DND-41 (cell line): ENCODE measurements around the gene EHF.

Experiments used
- ATAC-seq: fragments of 200-7000 bp; cut with Tn5 transposase; 3 replicates; pipeline ENCODE4 v1.9.1; 2021; ENCODE audit warnings: low read depth; ENCODE audit not compliant: insufficient read depth
- DNase-seq: peaks from one replicate; pipeline ENCODE4 v3.0.0-alpha.2; 2020
- H2AFZ ChIP-seq: 2 replicates; pipeline ENCODE4 v1.6.0; 2012; ENCODE audit warnings: low read depth, low read length
- H3K27ac ChIP-seq: 2 replicates; pipeline ENCODE4 v1.5.1; 2012; ENCODE audit warnings: low read length, inconsistent platforms
- H3K27me3 ChIP-seq: fragments of 200-600 bp; sonication (generic); 2 replicates; pipeline ENCODE4 v1.6.0; 2012; ENCODE audit warnings: low read length, mild to moderate bottlenecking, inconsistent platforms; ENCODE audit not compliant: insufficient read depth, poor library complexity
- H3K36me3 ChIP-seq: 2 replicates; pipeline ENCODE4 v1.5.1; 2012; ENCODE audit warnings: low read length, inconsistent platforms; ENCODE audit not compliant: insufficient read depth
- H3K4me1 ChIP-seq: 2 replicates; pipeline ENCODE4 v1.5.1; 2012; ENCODE audit warnings: mild to moderate bottlenecking, low read length; ENCODE audit not compliant: insufficient read depth
- H3K4me2 ChIP-seq: 2 replicates; pipeline ENCODE4 v1.6.0; 2012; ENCODE audit warnings: mild to moderate bottlenecking, moderate library complexity, low read length, inconsistent platforms; ENCODE audit not compliant: insufficient read depth
- H3K4me3 ChIP-seq, 2 experiments: fragments of 200-600 bp in 1 of 2; shearing (Covaris generic) in 1 of 2; 2 replicates each; pipeline ENCODE4 v1.5.1; 2012 to 2016; ENCODE audit warnings: inconsistent platforms in 2 of 2, low read length in 2 of 2, mild to moderate bottlenecking in 2 of 2, low read depth in 1 of 2, moderate library complexity in 1 of 2
- H3K79me2 ChIP-seq: 2 replicates; pipeline ENCODE4 v1.6.0; 2012; ENCODE audit warnings: low read length, inconsistent platforms; ENCODE audit not compliant: insufficient read depth
- H3K9ac ChIP-seq: 2 replicates; pipeline ENCODE4 v1.6.0; 2012; ENCODE audit warnings: low read depth, mild to moderate bottlenecking, inconsistent platforms, low read length, moderate library complexity
- H3K9me3 ChIP-seq: 2 replicates; pipeline ENCODE4 v1.5.1; 2012; ENCODE audit warnings: low read length, moderate library complexity, mild to moderate bottlenecking, inconsistent platforms; ENCODE audit not compliant: insufficient read depth, severe bottlenecking
- H4K20me1 ChIP-seq: 2 replicates; pipeline ENCODE4 v1.6.0; 2012; ENCODE audit warnings: low read length; ENCODE audit not compliant: insufficient read depth
- CTCF ChIP-seq: IDR thresholded peaks from 2 replicates; pipeline ENCODE4 v1.5.1; 2012; ENCODE audit warnings: borderline replicate concordance, low read length, moderate library complexity, mild to moderate bottlenecking; ENCODE audit not compliant: poor library complexity, severe bottlenecking; ENCODE audit errors: extremely low read depth
- EZH2 ChIP-seq: IDR thresholded peaks from 3 replicates; pipeline ENCODE4 v1.6.1; 2012; ENCODE audit warnings: borderline replicate concordance, low read depth, mild to moderate bottlenecking, moderate library complexity, low read length, inconsistent platforms; ENCODE audit not compliant: severe bottlenecking

The EHF gene

GRCh38 chr11:34665077-34665835, 44.4 kb downstream of the EHF start:
- Histone ChIP-seq H2AFZ (no peak overlapping the region), H3K4me1 (no peaks in the 10 kb centered on the region), H3K27ac (no peak overlapping the region), H3K4me2 (no peak overlapping the region), H3K9me3 (no peaks in the 10 kb centered on the region), H3K36me3 (no peaks in the 10 kb centered on the region), H3K27me3 (peaks cover 16% of the 10 kb centered on the region), H3K9ac (no peak overlapping the region), H3K79me2 (no peaks in the 10 kb centered on the region), H3K4me3 (no peak overlapping the region), H4K20me1 (no peaks in the 10 kb centered on the region)
- ATAC-seq: no peak
- DNase-seq: no peak
- TF ChIP-seq CTCF (no peak), EZH2 (no peak)

- Histone ChIP-seq H3K4me2 (no peak overlapping the region), H3K27me3 (peaks cover 5% of the 10 kb centered on the region), H3K9me3 (no peaks in the 10 kb centered on the region), H3K36me3 (no peaks in the 10 kb centered on the region), H3K79me2 (no peaks in the 10 kb centered on the region), H2AFZ (no peak overlapping the region), H3K27ac (no peak overlapping the region), H3K9ac (no peak overlapping the region), H4K20me1 (no peaks in the 10 kb centered on the region), H3K4me1 (no peaks in the 10 kb centered on the region), H3K4me3 (no peak overlapping the region)
- DNase-seq (no peak), ATAC-seq (no peak)
- TF ChIP-seq CTCF (no peak), EZH2 (no peak)
Measured at GRCh38 chr11:34667810-34668582, 47.1 kb downstream of the EHF start.

DNA sequence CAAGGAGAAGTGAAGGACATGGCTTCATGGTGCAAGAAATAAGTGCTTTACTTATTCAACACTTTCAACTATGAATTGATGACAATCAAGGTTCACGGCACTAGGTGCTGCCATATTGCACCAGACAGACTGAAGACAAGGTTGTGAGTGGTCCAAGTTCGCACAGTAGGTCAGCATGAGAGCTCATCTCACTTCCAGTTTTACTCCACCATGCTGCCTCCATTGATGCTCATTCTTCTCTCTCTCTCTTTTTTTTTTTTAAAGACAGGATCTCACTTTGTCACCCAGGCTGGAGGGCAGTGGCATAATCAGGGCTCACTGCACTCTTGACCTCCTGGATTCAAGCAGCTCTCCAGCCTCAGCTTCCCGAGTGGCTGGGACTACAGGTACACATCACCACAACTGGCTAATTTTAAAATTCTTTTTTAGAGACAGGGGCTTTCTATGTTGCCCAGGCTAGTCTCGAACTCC, 47.7 kb downstream of the EHF start:
- no peak for TF ChIP-seq EZH2
- no peak for TF ChIP-seq CTCF
- H3K4me1 ChIP-seq: no peaks in the 10 kb centered on the region
- no peak overlapping the region for H3K9ac ChIP-seq
- no peaks in the 10 kb centered on the region for H3K79me2 ChIP-seq
- H3K27ac ChIP-seq: no peak overlapping the region
- no peak overlapping the region for H3K4me3 ChIP-seq
- ATAC-seq: no peak
- no peak overlapping the region for H3K4me2 ChIP-seq
- no peaks in the 10 kb centered on the region for H3K36me3 ChIP-seq
- H4K20me1 ChIP-seq: no peaks in the 10 kb centered on the region
- DNase-seq: no peak
- peaks cover 5% of the 10 kb centered on the region for H3K27me3 ChIP-seq
- H3K9me3 ChIP-seq: no peaks in the 10 kb centered on the region
- H2AFZ ChIP-seq: no peak overlapping the region
